ENCODE measurements around the gene PPP2CA. TPM values are rescaled to one million over a fixed set of nuclear protein-coding genes. Genes with fewer than 3 reads are reported as not detected.
A peak's percentile ranks its signal among the peaks of the same experiment; 100 is the strongest.

Gene PPP2CA
- total RNA-seq, 2 donors from 2014 or later = 119 to 175 TPM

DNA sequence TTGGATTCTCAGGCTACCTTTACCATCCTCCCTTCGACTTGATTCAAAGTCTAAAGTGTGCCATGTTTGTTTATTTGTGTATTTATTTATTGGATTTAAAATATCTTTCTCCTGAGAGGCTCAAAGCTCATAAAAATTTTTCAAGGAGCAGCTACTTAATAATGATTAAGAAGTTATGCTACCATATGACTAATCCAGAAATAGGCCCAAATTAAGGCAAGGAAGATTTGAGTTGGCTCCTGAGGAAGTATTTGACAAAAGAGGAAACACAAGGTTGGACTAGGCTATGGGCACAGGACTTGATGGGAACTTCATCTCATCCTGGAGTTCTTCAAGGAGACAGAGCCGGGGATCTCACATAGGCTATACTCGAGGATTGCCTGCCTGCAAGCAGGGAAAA lies 22.4 kb upstream of the PPP2CA start:
- H3K27ac ChIP-seq = no peak overlapping the region
- no peaks in the 10 kb centered on the region for H3K36me3 ChIP-seq
- intact Hi-C loops (cut with DNase I) = no loop called here
- no peaks in the 10 kb centered on the region for H3K27me3 ChIP-seq (replicated peaks; ENCODE audit: insufficient read depth)
- no peak for DNase-seq (ENCODE audit: low spot score)
- 82% methylated on average over 3 of the region's 3 CpGs for WGBS
- H3K9me3 ChIP-seq = no peaks in the 10 kb centered on the region
- no peak overlapping the region for H3K4me3 ChIP-seq
- no peaks in the 10 kb centered on the region for H3K4me1 ChIP-seq (replicated peaks)
- TF ChIP-seq CTCF (IDR thresholded peaks at IDR 0.05) (no peak), POLR2A (IDR thresholded peaks at IDR 0.05) (no peak), POLR2AphosphoS5 (IDR thresholded peaks at IDR 0.05) (no peak)

GRCh38 chr5:134247428-134248224 lies 21.8 kb upstream of the PPP2CA start:
- WGBS = 84% methylated on average over 6 of the region's 6 CpGs
- no peaks in the 10 kb centered on the region for H3K27me3 ChIP-seq (replicated peaks; ENCODE audit: insufficient read depth)
- intact Hi-C loops (cut with DNase I) = no loop called here
- no peaks in the 10 kb centered on the region for H3K9me3 ChIP-seq
- no peaks in the 10 kb centered on the region for H3K4me1 ChIP-seq (replicated peaks)
- no peak for TF ChIP-seq CTCF (IDR thresholded peaks at IDR 0.05)
- no peak for TF ChIP-seq POLR2AphosphoS5 (IDR thresholded peaks at IDR 0.05)
- no peak for TF ChIP-seq POLR2A (IDR thresholded peaks at IDR 0.05)
- no peak overlapping the region for H3K4me3 ChIP-seq
- no peak overlapping the region for H3K27ac ChIP-seq
- H3K36me3 ChIP-seq = no peaks in the 10 kb centered on the region
- no peak for DNase-seq (ENCODE audit: low spot score)

GRCh38 chr5:134246771-134247427 lies 21.0 kb upstream of the PPP2CA start:
- Histone ChIP-seq H3K36me3 (no peaks in the 10 kb centered on the region), H3K27ac (no peak overlapping the region), H3K4me3 (no peak overlapping the region), H3K4me1 (replicated peaks) (no peaks in the 10 kb centered on the region), H3K27me3 (replicated peaks; ENCODE audit: insufficient read depth) (no peaks in the 10 kb centered on the region), H3K9me3 (no peaks in the 10 kb centered on the region)
- TF ChIP-seq POLR2AphosphoS5 (IDR thresholded peaks at IDR 0.05) = no peak
- TF ChIP-seq CTCF (IDR thresholded peaks at IDR 0.05) = no peak
- TF ChIP-seq POLR2A (IDR thresholded peaks at IDR 0.05) = no peak
- 37% methylated on average over 5 of the region's 5 CpGs for WGBS
- peak; percentile 17 for DNase-seq (ENCODE audit: low spot score)
- intact Hi-C loops (cut with DNase I) = no loop called here

- TF ChIP-seq CTCF (IDR thresholded peaks at IDR 0.05) (no peak), POLR2AphosphoS5 (IDR thresholded peaks at IDR 0.05) (no peak), POLR2A (IDR thresholded peaks at IDR 0.05) (no peak)
- Histone ChIP-seq H3K27me3 (replicated peaks; ENCODE audit: insufficient read depth) (no peaks in the 10 kb centered on the region), H3K9me3 (no peaks in the 10 kb centered on the region), H3K36me3 (no peaks in the 10 kb centered on the region), H3K4me1 (replicated peaks) (no peaks in the 10 kb centered on the region), H3K4me3 (no peak overlapping the region), H3K27ac (no peak overlapping the region)
- intact Hi-C loops (cut with DNase I) = no loop called here
- WGBS = 90% methylated on average over 2 of the region's 2 CpGs
- DNase-seq (ENCODE audit: low spot score) = no peak
Measured at GRCh38 chr5:134245692-134246091, 19.8 kb upstream of the PPP2CA start.

All from prostate gland (tissue), 2 donors.